ENCODE data around the gene ARID2.

The ARID2 gene

DNA sequence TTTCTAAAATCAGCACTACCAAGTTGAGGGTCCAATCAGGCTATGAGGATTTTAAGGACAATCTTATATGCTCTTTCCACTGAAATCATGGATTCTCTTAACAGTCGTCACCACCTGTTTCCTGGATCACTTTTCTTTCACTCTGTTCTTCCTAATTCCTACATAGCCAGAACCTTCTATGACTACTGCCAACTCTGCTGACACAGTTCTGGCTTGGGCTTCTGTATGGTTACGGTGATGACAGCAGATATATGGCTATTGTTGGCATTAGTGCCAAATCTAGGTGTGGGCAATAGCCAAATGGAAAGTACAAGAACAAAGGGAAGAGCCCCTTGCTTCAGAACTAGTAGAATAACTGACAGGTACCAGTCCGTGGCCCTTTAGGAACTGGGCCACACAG, 124.0 kb downstream of the ARID2 start:
- DNase-seq (ENCODE audit: low spot score) = no peak

GRCh38 chr12:45863332-45863731, 133.8 kb downstream of the ARID2 start:
- no peak for DNase-seq (ENCODE audit: low spot score)

- DNase-seq (ENCODE audit: low spot score) = no peak
Measured at GRCh38 chr12:45866299-45866698, 136.8 kb downstream of the ARID2 start.

DNA sequence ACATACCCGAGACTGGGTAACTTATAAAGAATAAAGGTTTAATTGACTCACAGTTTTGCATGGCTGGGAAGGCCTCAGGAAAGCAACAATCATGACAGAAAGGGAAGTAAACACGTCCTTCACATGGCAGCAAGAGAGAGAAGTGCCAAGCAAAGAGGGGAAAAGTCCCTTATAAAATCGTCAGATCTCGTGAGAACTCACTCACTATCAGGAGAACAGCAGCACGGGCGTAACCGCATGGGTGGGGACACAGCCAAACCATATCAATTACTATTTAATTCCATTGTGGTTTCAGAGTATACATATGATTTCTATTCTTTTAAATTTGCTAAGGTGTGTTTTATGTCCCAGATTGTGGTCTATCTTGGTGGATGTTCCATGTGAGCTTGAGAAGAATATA, 142.9 kb downstream of the ARID2 start:
- DNase-seq (ENCODE audit: low spot score) = no peak

GRCh38 chr12:45877069-45877468, 147.6 kb downstream of the ARID2 start:
- no peak for DNase-seq (ENCODE audit: low spot score)

DNA sequence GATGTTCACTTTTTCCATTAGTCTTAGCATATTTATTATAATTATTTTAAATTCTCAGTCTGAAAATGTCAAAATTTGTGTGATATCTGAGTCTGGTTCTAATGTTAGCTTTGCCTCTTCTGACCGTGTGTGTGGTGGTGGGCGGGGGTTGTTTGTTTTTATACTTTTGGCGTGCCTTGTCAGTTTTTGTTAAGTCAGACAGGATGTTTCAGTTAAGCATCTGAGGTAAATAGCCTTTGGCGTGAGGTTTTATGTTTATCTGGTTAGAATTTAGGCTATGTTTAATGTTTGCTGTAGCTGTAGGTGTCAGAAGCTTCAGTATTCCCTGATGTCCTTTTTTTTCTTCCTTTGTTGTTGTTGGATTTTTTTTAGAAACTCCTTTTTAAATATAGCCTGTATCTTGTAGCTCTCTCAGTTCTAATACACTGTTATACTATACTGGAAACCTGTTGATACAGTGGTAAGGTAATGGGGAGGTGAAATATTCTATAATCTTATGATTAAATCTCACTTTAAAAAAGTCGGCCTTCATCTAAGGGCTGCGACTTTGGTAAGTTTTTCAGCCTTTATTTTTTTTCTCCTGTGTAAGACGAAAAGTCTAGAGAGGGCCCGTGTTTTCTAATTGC, 149.2 kb downstream of the ARID2 start:
- DNase-seq (ENCODE audit: low spot score) = no peak

GRCh38 chr12:45879363-45879895, 149.9 kb downstream of the ARID2 start:
- DNase-seq (ENCODE audit: low spot score) = no peak

- DNase-seq (ENCODE audit: low spot score) = no peak
Measured at GRCh38 chr12:45880533-45880932, 151.0 kb downstream of the ARID2 start.

- DNase-seq (ENCODE audit: low spot score) = no peak
Measured at GRCh38 chr12:45883187-45883586, 153.7 kb downstream of the ARID2 start.

- no peak for DNase-seq (ENCODE audit: low spot score)
Measured at GRCh38 chr12:45886685-45887084, 157.2 kb downstream of the ARID2 start.

DNA sequence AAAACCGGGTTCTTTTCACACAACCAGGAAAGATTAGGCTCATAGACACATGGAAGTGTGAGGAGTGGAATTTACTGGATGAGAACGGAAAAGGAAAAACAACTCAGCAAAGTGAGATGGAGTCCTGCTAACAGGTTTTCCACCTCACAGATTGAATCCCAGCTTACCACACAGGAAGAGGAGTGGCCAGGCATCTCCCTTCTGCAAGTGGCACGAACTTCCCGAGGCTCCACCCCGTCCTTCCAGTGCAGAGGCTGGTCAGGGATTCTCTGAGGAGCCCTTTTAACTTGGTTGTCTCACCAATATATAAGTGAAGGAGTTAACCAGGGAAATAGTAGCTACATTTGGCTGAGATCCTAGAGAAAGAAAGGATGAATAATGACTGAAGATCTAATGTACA, 158.0 kb downstream of the ARID2 start:
- no peak for DNase-seq (ENCODE audit: low spot score)

DNA sequence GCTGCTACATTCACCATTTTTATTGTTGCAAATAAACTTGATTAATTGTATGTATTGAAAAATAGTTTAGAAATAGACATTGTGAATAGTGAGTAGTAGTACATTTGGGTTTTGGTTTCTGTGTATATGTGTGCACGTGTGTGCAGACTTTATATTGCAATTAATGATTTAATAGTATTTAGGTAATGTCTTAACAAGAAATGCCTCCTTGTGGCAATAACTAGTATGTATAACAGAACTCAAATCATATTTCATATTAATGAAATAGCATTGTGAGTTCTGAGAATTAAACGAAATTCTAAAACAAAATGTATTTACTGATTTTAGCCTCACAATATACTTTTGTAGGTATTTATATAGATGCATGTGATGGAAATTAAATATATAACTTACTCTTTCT, 160.8 kb downstream of the ARID2 start:
- DNase-seq (ENCODE audit: low spot score) = no peak

- DNase-seq (ENCODE audit: low spot score) = no peak
Measured at GRCh38 chr12:45893240-45893639, 163.7 kb downstream of the ARID2 start.

GRCh38 chr12:45895961-45896360, 166.5 kb downstream of the ARID2 start:
- DNase-seq (ENCODE audit: low spot score) = no peak

DNA sequence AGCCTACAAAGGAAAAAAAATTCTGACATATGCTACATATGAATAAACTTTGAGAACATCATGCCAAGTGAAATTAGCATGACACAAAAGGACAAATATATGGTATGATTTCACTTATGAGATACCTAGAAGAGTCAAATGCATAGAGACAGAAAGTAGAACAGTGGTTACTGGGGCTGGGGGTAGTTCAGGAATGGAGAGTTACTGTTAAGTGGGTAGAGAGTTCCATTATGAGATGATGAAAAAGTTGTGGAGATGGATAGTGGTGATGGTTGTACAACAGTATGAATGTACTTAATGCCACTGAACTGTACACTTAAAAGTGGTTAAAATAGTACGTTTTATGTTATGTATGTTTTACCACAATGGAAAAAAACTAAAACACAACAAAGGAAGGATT, 168.6 kb downstream of the ARID2 start:
- DNase-seq (ENCODE audit: low spot score) = no peak

DNA sequence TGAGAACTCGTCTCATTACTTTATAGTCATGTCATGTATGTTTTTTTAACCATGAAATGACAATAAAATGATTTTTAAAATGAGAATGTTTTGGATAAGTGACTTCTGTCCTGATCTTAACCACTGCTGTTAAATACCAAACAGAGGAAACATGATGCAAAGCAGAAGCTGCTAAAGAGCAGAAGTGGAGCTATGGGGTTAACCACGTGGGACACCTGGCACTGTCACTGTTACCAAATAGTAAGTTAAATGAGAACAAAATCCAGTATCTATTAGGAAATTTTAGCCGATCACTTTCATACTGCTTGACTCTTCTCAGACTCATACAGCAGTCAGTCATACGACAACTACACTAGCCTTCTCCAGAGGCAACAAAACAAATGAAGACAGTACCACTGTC, 178.4 kb downstream of the ARID2 start:
- DNase-seq (ENCODE audit: low spot score) = no peak

DNA sequence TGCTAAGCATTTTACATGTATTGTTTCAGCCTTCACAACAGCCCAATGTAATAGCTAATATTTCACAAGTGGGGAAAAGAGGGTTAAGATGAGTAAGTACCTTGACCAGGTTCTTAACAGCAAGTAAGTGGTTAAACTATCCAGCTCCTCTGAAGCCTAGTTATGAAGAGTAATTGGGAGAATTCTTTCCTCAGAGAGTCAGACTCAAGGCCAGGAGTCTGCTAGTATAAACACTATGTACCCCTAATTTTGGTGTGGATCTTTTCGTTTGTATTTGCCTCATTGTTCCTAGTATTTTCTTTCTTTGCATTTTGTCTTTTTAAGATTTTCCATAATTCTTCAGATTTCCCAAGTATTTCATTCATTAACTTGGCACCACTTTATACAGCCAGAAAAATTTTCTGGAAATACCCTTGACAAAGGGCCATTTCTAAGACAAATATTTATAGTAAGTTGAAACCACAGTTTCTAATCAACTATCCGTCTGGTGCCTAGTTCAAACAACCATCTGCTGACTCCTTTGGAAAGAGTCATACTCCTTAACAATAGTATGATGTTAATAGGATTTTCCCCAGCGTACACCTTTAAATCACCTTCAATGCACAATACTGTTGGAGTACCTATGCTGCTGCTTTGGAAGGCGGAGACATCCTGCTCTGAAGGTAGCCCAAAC, 179.7 kb downstream of the ARID2 start:
- DNase-seq (ENCODE audit: low spot score) = no peak

DNA sequence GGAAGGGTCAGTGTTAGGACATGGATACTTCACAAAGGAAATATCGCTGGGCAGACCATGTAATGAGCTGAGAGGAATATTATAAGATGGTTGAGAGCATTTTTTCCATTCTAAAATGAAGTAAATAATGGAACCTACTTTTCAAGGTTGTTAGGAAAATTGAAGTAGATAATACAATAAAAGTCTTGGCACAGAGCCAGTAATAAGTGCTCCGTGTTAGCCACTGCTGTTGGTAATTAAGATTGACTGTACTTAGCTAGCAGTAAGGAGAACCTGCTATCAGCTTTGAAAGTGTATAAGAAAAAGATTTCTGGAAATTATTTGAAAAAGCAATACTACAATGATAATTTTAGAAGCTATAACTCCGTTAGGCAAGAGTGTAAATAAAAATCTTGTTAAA, 183.3 kb downstream of the ARID2 start:
- no peak for DNase-seq (ENCODE audit: low spot score)

DNA sequence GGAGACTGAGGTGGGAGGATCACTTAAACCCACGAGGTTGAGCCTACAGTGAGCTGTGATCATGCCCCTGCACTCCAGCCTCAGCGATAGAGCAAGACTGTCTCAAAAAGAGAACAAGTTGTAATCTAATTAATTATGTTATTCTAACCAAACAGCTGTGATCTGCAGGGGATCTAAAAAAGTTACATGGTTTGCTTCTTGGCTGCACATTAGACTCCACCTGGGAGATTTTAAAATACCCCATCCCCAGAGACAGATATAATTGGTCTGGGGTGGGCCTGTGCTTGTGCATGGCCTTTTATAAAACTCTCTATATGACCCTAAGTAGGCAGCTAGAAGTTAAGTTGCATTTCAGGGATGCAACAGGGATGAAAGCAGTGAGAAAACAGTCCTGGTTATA, 184.1 kb downstream of the ARID2 start:
- DNase-seq (ENCODE audit: low spot score) = no peak

DNA sequence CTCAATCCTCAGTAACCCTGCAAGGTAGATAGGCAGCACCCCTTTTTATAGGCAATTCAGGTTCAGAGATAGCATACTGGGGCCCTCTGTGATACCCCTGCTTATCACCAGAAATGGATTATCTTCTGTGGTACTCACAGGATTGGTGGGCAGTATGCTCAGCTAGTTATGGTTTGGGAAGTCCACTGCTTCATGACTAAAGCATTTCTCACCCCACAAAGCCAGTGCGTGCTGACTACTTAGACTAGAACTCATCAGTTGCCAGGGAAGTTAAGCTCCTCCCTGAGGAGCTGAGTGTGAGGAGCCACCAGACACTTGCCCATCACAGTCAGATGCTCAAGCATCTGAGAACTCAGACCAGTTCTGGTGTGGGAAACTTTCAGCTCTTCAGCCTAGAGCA, 184.6 kb downstream of the ARID2 start:
- DNase-seq (ENCODE audit: low spot score) = no peak

DNA sequence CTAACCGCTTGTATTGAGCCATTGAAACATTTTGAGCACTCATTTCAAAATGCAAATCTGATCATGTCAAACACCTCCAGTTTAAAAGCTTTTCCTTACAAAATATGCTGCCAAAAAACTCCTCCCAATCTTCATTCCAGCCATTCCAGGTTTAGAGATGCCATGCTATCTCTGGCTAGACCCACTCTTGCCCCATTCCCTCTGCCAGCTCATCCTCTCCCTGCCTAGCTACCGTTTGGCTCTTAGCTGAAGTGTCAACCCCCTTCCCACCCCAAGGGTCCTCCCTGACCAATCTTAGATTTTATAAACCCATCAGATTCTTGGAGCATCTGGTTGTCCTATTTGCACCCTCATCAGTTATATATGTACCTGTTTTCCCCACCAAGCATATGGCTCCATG, 185.9 kb downstream of the ARID2 start:
- DNase-seq (ENCODE audit: low spot score) = no peak

DNA sequence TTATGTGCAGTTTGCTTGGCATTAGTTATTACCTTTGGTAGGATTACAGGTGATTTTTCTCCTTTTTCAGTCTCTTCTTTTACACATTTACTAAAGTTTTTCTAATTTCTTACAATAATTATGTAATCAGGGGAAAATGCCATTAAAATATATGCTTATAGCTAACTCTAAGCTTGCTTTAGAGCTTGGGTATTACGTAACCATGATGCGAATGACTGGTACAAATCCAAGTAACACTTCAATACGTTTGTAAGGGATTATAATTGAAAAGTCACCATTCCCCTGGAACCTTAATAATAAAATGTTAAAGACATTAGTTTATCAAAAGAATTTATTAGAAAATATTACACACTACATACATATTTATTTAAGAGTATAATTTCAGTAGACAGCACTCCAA, 189.3 kb downstream of the ARID2 start:
- DNase-seq (ENCODE audit: low spot score) = no peak

DNA sequence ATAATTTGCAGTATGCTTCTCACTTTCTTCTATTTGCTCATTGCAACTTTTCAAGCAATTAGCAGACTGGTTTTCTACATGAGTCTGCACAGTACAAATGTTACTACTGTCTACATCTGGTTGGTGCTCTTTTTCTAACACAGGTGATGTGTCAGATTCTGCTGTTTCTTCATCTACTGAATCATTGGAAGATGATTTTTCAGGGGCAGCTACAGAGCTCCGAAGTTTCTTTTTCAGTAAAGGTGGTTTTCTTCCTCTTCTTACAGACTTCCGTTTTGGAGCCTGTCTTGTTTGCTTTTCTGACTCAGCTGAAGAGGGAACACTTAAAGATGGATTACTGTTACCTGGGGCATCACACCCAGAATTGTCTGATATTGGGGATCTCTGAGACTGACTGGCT, 198.8 kb downstream of the ARID2 start:
- no peak for DNase-seq (ENCODE audit: low spot score)

- DNase-seq (ENCODE audit: low spot score) = no peak
Measured at GRCh38 chr12:45930369-45930768, 200.9 kb downstream of the ARID2 start.
